ENCODE measurements around the gene CCDC12. TPM values are rescaled to one million over a fixed set of nuclear protein-coding genes. Genes with fewer than 3 reads are reported as not detected.

The CCDC12 gene
- total RNA-seq, 4 donors from 2014 or later: 55.5 to 87.5 (median 67.5) TPM

DNA sequence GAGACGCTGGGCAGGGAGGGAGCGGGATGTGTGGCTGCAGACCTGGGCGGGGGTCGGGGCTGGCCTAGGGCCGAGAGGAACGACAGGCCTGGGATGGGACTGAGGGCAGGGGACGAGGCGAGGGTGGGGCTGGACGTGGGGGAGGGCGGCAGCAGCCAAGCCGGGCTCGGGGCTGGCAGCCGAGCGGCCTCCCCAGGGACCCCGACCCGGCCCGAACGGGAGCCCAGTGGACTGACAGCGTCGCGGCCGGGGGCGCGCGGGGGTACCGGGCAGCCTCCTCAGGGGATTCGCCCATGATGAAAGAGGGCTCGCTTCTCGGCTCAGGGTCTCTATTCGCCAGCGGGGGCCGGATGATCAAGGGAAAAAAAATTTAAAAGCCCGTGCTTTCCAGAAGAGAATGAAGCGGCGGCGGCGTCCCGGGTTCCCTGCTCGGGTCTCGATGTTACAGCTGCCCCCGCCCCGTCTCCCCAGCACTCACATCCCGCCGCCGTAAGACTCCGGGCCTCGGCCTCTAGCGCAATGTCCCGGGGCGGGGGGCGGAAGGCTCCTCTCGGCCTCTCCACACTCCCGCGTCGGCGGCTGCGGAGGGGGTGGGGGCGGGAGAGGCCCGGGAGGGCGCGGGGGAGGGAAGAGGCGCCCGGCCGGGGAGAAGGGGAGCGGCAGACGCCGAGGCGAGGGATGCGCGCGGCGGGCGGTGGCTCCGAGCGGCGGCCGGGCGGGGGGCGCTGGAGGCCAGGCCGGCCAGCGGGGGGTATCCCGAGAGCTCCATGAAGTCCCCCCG is 94.8 kb downstream of the CCDC12 start:
- TF ChIP-seq POLR2A (IDR thresholded peaks at IDR 0.05): no peak
- TF ChIP-seq, protein P1, sequence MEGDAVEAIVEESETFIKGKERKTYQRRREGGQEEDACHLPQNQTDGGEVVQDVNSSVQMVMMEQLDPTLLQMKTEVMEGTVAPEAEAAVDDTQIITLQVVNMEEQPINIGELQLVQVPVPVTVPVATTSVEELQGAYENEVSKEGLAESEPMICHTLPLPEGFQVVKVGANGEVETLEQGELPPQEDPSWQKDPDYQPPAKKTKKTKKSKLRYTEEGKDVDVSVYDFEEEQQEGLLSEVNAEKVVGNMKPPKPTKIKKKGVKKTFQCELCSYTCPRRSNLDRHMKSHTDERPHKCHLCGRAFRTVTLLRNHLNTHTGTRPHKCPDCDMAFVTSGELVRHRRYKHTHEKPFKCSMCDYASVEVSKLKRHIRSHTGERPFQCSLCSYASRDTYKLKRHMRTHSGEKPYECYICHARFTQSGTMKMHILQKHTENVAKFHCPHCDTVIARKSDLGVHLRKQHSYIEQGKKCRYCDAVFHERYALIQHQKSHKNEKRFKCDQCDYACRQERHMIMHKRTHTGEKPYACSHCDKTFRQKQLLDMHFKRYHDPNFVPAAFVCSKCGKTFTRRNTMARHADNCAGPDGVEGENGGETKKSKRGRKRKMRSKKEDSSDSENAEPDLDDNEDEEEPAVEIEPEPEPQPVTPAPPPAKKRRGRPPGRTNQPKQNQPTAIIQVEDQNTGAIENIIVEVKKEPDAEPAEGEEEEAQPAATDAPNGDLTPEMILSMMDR (IDR thresholded peaks at IDR 0.05): no peak
- H3K4me1 ChIP-seq: peaks cover 10 to 42% (median 16%) of the 10 kb centered on the region in 3 donors
- no peaks in the 10 kb centered on the region for H3K9me3 ChIP-seq
- peaks cover 11 to 67% (median 16%) of the 10 kb centered on the region in 4 donors for H3K27me3 ChIP-seq
- H3K36me3 ChIP-seq: no peaks in the 10 kb centered on the region
- H3K27ac ChIP-seq: peak overlapping the region; percentile 68 to 83 (median 76)
- no peak for DNase-seq
- WGBS, 2 donors: 2% methylated on average over 9 of the region's 83 CpGs; no CpG with 5 or more reads in 1 of the 2 donors
- H3K4me3 ChIP-seq: peak overlapping the region; percentile 38 to 74 (median 57)
- intact Hi-C loops (cut with DNase I): no loop called here

DNA sequence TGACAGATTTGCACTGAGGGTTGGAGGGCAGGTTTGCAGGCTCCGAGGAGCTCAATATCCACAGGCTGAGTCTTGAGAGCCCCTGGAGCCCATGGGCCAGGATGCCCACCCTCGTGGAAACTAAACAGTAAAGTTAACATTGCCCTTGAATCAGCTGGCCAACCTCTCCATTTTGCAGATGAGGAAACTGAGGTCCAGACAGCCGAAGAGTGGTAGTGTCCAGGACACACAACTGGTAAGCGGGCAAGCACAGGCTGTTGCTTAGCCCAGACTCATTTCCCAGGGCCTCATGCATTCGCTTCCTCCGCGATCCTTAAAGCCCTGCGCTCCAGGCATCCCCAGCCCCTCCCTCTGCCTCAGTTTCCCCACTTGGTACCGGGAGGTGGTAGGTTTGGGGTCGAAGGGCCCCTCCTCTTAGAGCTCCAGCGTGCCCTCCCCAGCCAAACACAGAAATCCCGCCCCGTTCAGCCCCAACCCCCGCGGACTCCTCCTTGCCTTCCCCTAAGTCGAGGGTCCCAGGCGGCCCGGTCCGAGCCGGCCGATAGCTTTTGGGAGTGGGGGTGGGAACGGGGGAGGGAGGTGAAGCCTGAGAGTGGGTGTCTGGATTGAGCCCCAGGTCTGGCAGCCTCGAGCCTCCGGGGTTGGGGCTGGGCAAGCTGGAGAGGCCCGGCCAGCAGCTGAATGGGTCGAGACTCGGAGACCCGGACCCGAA is 95.5 kb downstream of the CCDC12 start:
- intact Hi-C loops (cut with DNase I): no loop called here
- 67 to 92% methylated on average over 4 to 13 of the region's 29 CpGs for WGBS, 2 donors
- Histone ChIP-seq H3K36me3 (no peaks in the 10 kb centered on the region), H3K9me3 (no peaks in the 10 kb centered on the region), H3K4me1 (peaks cover 10 to 42% (median 16%) of the 10 kb centered on the region in 3 donors), H3K27ac (peak overlapping the region in 3 of 4 donors; percentile 72 to 83 (median 80)), H3K27me3 (peaks cover 11 to 64% (median 16%) of the 10 kb centered on the region in 4 donors), H3K4me3 (peak overlapping the region in 3 of 4 donors; percentile 54 to 74 (median 60))
- no peak for DNase-seq
- no peak for TF ChIP-seq POLR2A (IDR thresholded peaks at IDR 0.05)
- TF ChIP-seq, protein P1 (IDR thresholded peaks at IDR 0.05): no peak

DNA sequence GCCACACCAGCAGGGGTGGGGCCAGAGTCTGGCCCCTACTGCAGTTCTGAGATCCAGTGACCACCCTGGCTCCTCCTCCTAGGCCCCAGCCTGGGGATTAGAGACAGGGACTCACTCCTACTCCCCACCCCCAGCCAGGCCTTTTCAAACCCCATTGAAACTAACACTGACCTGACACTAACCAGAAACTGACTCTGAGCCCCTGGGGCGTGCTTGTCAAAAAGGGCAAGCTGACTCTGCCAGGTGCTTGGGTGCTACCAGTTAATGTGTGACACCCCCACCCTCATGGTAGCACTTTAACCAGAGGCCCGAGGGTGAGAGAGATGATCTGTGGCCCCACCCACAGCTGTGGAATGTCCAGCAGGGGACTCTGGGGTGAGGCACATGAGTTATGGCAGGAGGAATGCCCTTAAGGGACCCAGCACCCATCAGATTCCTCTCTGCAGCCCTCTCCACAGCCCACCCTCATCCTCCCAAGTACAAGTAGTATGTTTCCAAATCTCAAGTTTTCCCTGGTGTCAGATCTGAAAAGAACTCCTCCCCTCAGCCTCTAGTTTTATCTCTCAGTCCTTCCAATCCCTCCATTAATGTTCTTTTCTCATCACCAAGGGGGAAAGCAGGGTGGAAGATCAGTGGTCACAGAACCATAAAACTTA is 97.6 kb downstream of the CCDC12 start:
- no peaks in the 10 kb centered on the region for H3K36me3 ChIP-seq
- no peak for DNase-seq
- peaks cover 10 to 40% (median 16%) of the 10 kb centered on the region in 3 donors for H3K4me1 ChIP-seq
- intact Hi-C loops (cut with DNase I): no loop called here
- H3K4me3 ChIP-seq: no peak overlapping the region
- 50% methylated on average over 2 of the region's 2 CpGs; no CpG with 5 or more reads in 1 of the 2 donors for WGBS, 2 donors
- peaks cover 11 to 43% (median 16%) of the 10 kb centered on the region in 4 donors for H3K27me3 ChIP-seq
- TF ChIP-seq, protein P1 (IDR thresholded peaks at IDR 0.05): no peak
- TF ChIP-seq POLR2A (IDR thresholded peaks at IDR 0.05): no peak
- H3K9me3 ChIP-seq: no peaks in the 10 kb centered on the region
- no peak overlapping the region for H3K27ac ChIP-seq

DNA sequence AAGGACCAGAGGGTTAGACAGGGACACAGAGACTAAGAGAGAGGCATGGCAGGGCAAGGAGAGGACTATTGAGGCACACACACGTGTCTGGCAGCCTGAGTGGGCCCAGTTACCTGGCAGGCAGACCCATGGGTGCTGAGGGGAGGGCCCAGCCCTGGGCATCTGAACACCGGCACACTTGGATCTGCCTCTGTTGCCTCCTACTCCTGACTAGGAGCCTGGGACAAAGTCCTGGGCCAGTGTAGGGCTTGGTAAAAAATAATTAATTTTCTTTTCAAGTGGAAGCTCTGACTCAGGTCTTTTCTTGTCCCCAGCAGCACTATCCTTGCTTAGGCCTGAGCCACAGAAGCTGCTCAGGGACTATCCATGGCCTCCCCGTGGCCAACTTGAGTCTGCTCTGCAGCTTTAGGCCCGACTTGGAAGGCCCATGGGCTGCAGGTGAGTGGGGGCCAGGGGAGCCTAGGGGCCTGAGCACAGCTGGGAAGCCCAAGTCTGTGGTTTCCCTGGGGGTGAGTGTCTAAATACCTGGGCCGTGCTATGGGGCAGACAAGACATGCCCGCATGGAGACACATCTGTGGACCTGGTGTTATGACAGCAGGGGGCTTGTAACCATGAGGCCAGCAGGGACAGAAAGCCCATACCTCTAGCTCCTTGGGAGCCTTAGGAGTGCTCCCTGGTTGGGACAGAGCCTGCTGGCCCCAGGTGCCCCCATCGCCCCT is 99.0 kb downstream of the CCDC12 start, which contains the start of gene PTH1R:
Gene PTH1R, plus strand, starts transcription at position 316 of the 720 bp plus-strand sequence. CDS start 5,839 bp downstream, outside the sequence.
- Histone ChIP-seq H3K4me3 (no peak within 1 kb of the TSS), H3K27me3 (peaks cover 10 to 30% (median 12%) of the 10 kb centered on the region in 4 donors), H3K9me3 (no peaks in the 10 kb centered on the region), H3K27ac (no peak within 1 kb of the TSS), H3K36me3 (no peaks in the 10 kb centered on the region), H3K4me1 (peaks cover 7 to 36% (median 11%) of the 10 kb centered on the region in 3 donors)
- intact Hi-C loops (cut with DNase I): no loop called here
- DNase-seq: no peak
- TF ChIP-seq POLR2A (IDR thresholded peaks at IDR 0.05): no peak
- TF ChIP-seq, protein P1 (IDR thresholded peaks at IDR 0.05): no peak
- 20 to 64% methylated on average over 1 to 6 of the region's 7 CpGs for WGBS, 2 donors
